Measurements from ENCODE around the gene CCDC102B.
"Not testable (repeated sequence)": the region's sequence is repeated elsewhere in the genome, so short reads cannot be mapped to it uniquely, and the experiment has no call there.

CCDC102B gene

GRCh38 chr18:68984342-68984741 is 186.5 kb downstream of the CCDC102B start:
- DNase-seq, result peak; percentile 15

- no peak for DNase-seq
These were observed 187.4 kb downstream of the CCDC102B start for GRCh38 chr18:68985172-68985820.

GRCh38 chr18:68991286-68991685 is 193.4 kb downstream of the CCDC102B start:
- DNase-seq, result peak; percentile 42

- no peak for DNase-seq
These were observed 195.0 kb downstream of the CCDC102B start for GRCh38 chr18:68992719-68993482.

GRCh38 chr18:68995675-68996074 is 197.8 kb downstream of the CCDC102B start:
- no peak for DNase-seq

GRCh38 chr18:68997845-68998244 is 200.0 kb downstream of the CCDC102B start:
- DNase-seq, result no peak

- DNase-seq, result no peak
These were observed 202.5 kb downstream of the CCDC102B start for GRCh38 chr18:69000366-69000765.

GRCh38 chr18:69002233-69002632 is 204.4 kb downstream of the CCDC102B start:
- no peak for DNase-seq

- DNase-seq, result not testable (repeated sequence)
These were observed 208.3 kb downstream of the CCDC102B start for GRCh38 chr18:69006212-69006611.

- no peak for DNase-seq
These were observed 210.7 kb downstream of the CCDC102B start for GRCh38 chr18:69008538-69008937.

- no peak for DNase-seq
These were observed 223.4 kb downstream of the CCDC102B start for GRCh38 chr18:69021211-69021805.

- DNase-seq, result no peak
These were observed 224.5 kb downstream of the CCDC102B start for GRCh38 chr18:69022426-69022825.

GRCh38 chr18:69031571-69031970 is 233.7 kb downstream of the CCDC102B start:
- no peak for DNase-seq

- no peak for DNase-seq
These were observed 234.1 kb downstream of the CCDC102B start for GRCh38 chr18:69032009-69032408.

GRCh38 chr18:69035756-69036155 is 237.9 kb downstream of the CCDC102B start:
- no peak for DNase-seq

- no peak for DNase-seq
These were observed 246.3 kb downstream of the CCDC102B start for GRCh38 chr18:69044215-69044614.

GRCh38 chr18:69064063-69064462 is 266.2 kb downstream of the CCDC102B start:
- no peak for DNase-seq

- DNase-seq, result no peak
These were observed 269.2 kb downstream of the CCDC102B start for GRCh38 chr18:69067048-69067447.

- no peak for DNase-seq
These were observed 273.8 kb downstream of the CCDC102B start for GRCh38 chr18:69071680-69072079.

- no peak for DNase-seq
These were observed 284.0 kb downstream of the CCDC102B start for GRCh38 chr18:69081846-69082245.

- no peak for DNase-seq
These were observed 284.6 kb downstream of the CCDC102B start for GRCh38 chr18:69082499-69082898.

- no peak for DNase-seq
These were observed 288.1 kb downstream of the CCDC102B start for GRCh38 chr18:69085951-69086350.

- no peak for DNase-seq
These were observed 291.1 kb downstream of the CCDC102B start for GRCh38 chr18:69088973-69089372.

- no peak for DNase-seq
These were observed 299.5 kb downstream of the CCDC102B start for GRCh38 chr18:69097349-69097748.

All from fibroblast of skin of right biceps (primary cell).